WTC11 (cell line): ENCODE measurements around the gene ATP9B.

ENCODE experiments used
- CBFB ChIP-seq: sonication (generic); formaldehyde crosslinking; IDR thresholded peaks from 2 replicates; pipeline ENCODE4 v1.8.1; 2022; ENCODE audit warnings: mild to moderate bottlenecking, low read depth, missing genetic modification reagents
- MXD4 ChIP-seq: fragments of 250-450 bp; sonication (Bioruptor Pico); IDR thresholded peaks from 2 replicates; pipeline ENCODE4 v1.8.0; 2021; ENCODE audit warnings: mild to moderate bottlenecking, moderate library complexity, borderline replicate concordance
- NR2C2 ChIP-seq: sonication (generic); formaldehyde crosslinking; IDR thresholded peaks from 2 replicates; pipeline ENCODE4 v1.8.0; 2022; ENCODE audit warnings: mild to moderate bottlenecking, missing genetic modification reagents
- SMAD3 ChIP-seq: sonication (generic); formaldehyde crosslinking; IDR thresholded peaks from 2 replicates; pipeline ENCODE4 v1.8.0; 2022; ENCODE audit warnings: missing genetic modification reagents, mild to moderate bottlenecking, borderline replicate concordance
- SP1 ChIP-seq: sonication (generic); formaldehyde crosslinking; conservative IDR thresholded peaks from 2 replicates; pipeline ENCODE4 v1.8.1; 2022; ENCODE audit warnings: missing genetic modification reagents
- TCF7 ChIP-seq: sonication (generic); formaldehyde crosslinking; IDR thresholded peaks from 2 replicates; pipeline ENCODE4 v1.8.0; 2022; ENCODE audit warnings: mild to moderate bottlenecking, low read depth, missing genetic modification reagents, moderate library complexity
- ZNF121 ChIP-seq: sonication (generic); formaldehyde crosslinking; IDR thresholded peaks from 2 replicates; pipeline ENCODE4 v1.8.0; 2023; ENCODE audit warnings: missing genetic modification reagents
- ZNF138 ChIP-seq: sonication (generic); formaldehyde crosslinking; conservative IDR thresholded peaks from 2 replicates; pipeline ENCODE4 v1.8.1; 2022; ENCODE audit warnings: mild to moderate bottlenecking, moderate library complexity, missing genetic modification reagents
- TF ChIP-seq, protein P1 (sequence below): fragments of 200-600 bp; IDR thresholded peaks from 2 replicates; pipeline ENCODE4 v1.8.0; 2022; ENCODE audit warnings: antibody characterized with exemption
- TF ChIP-seq, protein P2 (sequence below): sonication (generic); formaldehyde crosslinking; IDR thresholded peaks from 2 replicates; pipeline ENCODE4 v1.8.0; 2023; ENCODE audit warnings: missing genetic modification reagents, mild to moderate bottlenecking, borderline replicate concordance
- TF ChIP-seq, protein P3 (sequence below): sonication (generic); formaldehyde crosslinking; IDR thresholded peaks from 2 replicates; pipeline ENCODE4 v1.8.0; 2022; ENCODE audit warnings: mild to moderate bottlenecking, missing genetic modification reagents
- TF ChIP-seq, protein P4 (sequence below): sonication (generic); formaldehyde crosslinking; IDR thresholded peaks from 2 replicates; pipeline ENCODE4 v1.8.0; 2022; ENCODE audit warnings: mild to moderate bottlenecking, missing genetic modification reagents

DNA sequence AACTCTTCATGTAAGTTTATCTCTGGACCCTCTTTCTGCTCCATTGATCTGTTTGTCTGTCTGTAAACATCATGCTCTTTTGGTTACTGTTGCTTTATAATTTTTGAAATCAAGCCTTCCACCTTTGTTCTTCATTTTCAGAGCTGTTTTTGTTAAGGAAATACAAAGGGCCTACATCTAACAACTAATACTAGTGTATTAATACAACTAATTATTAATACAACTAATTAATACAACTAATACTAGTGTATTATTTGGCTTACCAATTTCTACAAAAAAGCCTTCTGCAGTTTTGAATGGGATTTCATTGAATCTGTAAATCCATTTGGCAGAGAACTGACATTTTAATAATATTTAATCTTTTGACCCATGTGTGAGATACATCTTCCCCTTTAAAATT, 66.7 kb downstream of the ATP9B start:
- TF ChIP-seq SMAD3 (CRISPR knock-in tag) = no peak
- no peak for TF ChIP-seq CBFB
- no peak for TF ChIP-seq MXD4 (CRISPR knock-in tag)
- TF ChIP-seq, protein P1, sequence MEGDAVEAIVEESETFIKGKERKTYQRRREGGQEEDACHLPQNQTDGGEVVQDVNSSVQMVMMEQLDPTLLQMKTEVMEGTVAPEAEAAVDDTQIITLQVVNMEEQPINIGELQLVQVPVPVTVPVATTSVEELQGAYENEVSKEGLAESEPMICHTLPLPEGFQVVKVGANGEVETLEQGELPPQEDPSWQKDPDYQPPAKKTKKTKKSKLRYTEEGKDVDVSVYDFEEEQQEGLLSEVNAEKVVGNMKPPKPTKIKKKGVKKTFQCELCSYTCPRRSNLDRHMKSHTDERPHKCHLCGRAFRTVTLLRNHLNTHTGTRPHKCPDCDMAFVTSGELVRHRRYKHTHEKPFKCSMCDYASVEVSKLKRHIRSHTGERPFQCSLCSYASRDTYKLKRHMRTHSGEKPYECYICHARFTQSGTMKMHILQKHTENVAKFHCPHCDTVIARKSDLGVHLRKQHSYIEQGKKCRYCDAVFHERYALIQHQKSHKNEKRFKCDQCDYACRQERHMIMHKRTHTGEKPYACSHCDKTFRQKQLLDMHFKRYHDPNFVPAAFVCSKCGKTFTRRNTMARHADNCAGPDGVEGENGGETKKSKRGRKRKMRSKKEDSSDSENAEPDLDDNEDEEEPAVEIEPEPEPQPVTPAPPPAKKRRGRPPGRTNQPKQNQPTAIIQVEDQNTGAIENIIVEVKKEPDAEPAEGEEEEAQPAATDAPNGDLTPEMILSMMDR = no peak
- TF ChIP-seq ZNF138 (CRISPR knock-in tag) = no peak
- no peak for TF ChIP-seq SP1 (CRISPR knock-in tag)
- no peak for TF ChIP-seq NR2C2
- TF ChIP-seq, protein P2, sequence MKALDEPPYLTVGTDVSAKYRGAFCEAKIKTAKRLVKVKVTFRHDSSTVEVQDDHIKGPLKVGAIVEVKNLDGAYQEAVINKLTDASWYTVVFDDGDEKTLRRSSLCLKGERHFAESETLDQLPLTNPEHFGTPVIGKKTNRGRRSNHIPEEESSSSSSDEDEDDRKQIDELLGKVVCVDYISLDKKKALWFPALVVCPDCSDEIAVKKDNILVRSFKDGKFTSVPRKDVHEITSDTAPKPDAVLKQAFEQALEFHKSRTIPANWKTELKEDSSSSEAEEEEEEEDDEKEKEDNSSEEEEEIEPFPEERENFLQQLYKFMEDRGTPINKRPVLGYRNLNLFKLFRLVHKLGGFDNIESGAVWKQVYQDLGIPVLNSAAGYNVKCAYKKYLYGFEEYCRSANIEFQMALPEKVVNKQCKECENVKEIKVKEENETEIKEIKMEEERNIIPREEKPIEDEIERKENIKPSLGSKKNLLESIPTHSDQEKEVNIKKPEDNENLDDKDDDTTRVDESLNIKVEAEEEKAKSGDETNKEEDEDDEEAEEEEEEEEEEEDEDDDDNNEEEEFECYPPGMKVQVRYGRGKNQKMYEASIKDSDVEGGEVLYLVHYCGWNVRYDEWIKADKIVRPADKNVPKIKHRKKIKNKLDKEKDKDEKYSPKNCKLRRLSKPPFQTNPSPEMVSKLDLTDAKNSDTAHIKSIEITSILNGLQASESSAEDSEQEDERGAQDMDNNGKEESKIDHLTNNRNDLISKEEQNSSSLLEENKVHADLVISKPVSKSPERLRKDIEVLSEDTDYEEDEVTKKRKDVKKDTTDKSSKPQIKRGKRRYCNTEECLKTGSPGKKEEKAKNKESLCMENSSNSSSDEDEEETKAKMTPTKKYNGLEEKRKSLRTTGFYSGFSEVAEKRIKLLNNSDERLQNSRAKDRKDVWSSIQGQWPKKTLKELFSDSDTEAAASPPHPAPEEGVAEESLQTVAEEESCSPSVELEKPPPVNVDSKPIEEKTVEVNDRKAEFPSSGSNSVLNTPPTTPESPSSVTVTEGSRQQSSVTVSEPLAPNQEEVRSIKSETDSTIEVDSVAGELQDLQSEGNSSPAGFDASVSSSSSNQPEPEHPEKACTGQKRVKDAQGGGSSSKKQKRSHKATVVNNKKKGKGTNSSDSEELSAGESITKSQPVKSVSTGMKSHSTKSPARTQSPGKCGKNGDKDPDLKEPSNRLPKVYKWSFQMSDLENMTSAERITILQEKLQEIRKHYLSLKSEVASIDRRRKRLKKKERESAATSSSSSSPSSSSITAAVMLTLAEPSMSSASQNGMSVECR (CRISPR knock-in tag) = no peak
- TF ChIP-seq, protein P3, sequence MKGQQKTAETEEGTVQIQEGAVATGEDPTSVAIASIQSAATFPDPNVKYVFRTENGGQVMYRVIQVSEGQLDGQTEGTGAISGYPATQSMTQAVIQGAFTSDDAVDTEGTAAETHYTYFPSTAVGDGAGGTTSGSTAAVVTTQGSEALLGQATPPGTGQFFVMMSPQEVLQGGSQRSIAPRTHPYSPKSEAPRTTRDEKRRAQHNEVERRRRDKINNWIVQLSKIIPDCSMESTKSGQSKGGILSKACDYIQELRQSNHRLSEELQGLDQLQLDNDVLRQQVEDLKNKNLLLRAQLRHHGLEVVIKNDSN (CRISPR knock-in tag) = no peak
- TF ChIP-seq TCF7 = no peak
- TF ChIP-seq, protein P4, sequence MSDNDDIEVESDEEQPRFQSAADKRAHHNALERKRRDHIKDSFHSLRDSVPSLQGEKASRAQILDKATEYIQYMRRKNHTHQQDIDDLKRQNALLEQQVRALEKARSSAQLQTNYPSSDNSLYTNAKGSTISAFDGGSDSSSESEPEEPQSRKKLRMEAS (CRISPR knock-in tag) = no peak
- TF ChIP-seq ZNF121 = no peak
